Endodermal cell (in vitro differentiated cells): ENCODE results near the gene MYLK2. TPM values are rescaled to one million over a fixed set of nuclear protein-coding genes. Genes with fewer than 3 reads are reported as not detected.

ENCODE experiments used
- DNase-seq: peaks from one replicate; pipeline ENCODE4 v3.0.0-alpha.2; 2017
- H3K27ac ChIP-seq: 2 replicates; pipeline ENCODE4 v1.5.1; 2013; ENCODE audit warnings: mild to moderate bottlenecking, low read depth, low read length, moderate library complexity
- H3K27me3 ChIP-seq: 2 replicates; pipeline ENCODE4 v1.6.1; 2013; ENCODE audit warnings: mild to moderate bottlenecking, low read length, moderate library complexity; ENCODE audit not compliant: insufficient read depth, control insufficient read depth, poor library complexity, severe bottlenecking
- H3K36me3 ChIP-seq: 2 replicates; pipeline ENCODE4 v1.7.0; 2013; ENCODE audit warnings: mild to moderate bottlenecking, low read length, moderate library complexity; ENCODE audit not compliant: control insufficient read depth, insufficient read depth
- H3K4me1 ChIP-seq: one replicate; pipeline ENCODE4 v1.7.0; 2013; ENCODE audit warnings: low read length; ENCODE audit not compliant: control insufficient read depth, insufficient read depth
- H3K4me3 ChIP-seq: 2 replicates; pipeline ENCODE4 v1.5.1; 2013; ENCODE audit warnings: mild to moderate bottlenecking, low read length, moderate library complexity
- H3K9ac ChIP-seq: 2 replicates; pipeline ENCODE4 v1.6.1; 2013; ENCODE audit warnings: mild to moderate bottlenecking, low read length, moderate library complexity; ENCODE audit not compliant: poor library complexity, severe bottlenecking; ENCODE audit errors: extremely low read depth
- H3K9me3 ChIP-seq: 2 replicates; pipeline ENCODE4 v1.6.1; 2013; ENCODE audit warnings: mild to moderate bottlenecking, low read length, moderate library complexity; ENCODE audit not compliant: control insufficient read depth
- H3K27ac Mint-ChIP-seq: 2 replicates; pipeline ENCODE4 v1.8.0; 2020; ENCODE audit warnings: mixed read lengths
- H3K27me3 Mint-ChIP-seq: 2 replicates; pipeline ENCODE4 v1.8.0; 2021; ENCODE audit warnings: mild to moderate bottlenecking, mixed read lengths; ENCODE audit not compliant: insufficient read depth
- H3K36me3 Mint-ChIP-seq: 2 replicates; pipeline ENCODE4 v1.8.0; 2020; ENCODE audit warnings: low read depth, mixed read lengths
- H3K4me1 Mint-ChIP-seq: 2 replicates; pipeline ENCODE4 v1.8.0; 2020; ENCODE audit warnings: mixed read lengths
- H3K4me3 Mint-ChIP-seq: 2 replicates; pipeline ENCODE4 v1.8.0; 2020; ENCODE audit warnings: mild to moderate bottlenecking, moderate library complexity, mixed read lengths
- H3K9me3 Mint-ChIP-seq: 2 replicates; pipeline ENCODE4 v1.8.0; 2020; ENCODE audit warnings: mild to moderate bottlenecking, mixed read lengths
- WGBS, 2 experiments: methylation state at CpG; one replicate each; pipeline versions ENCODE4 v1.1.5 to v1.1.7; 2013; ENCODE audit warnings: missing lambda C conversion rate in 2 of 2, mixed read lengths in 1 of 2; ENCODE audit not compliant: insufficient coverage in 1 of 2, insufficient read length in 1 of 2; 5-methylcytosine and 5-hydroxymethylcytosine counted together
- total RNA-seq, 2 donors: library from RNA; stranded (reverse); fragmentation: NEBNext Ultra II Directional in 1 of 2; extraction: Animal tissue kit (Norgen Biotek cat#: 25700) in 1 of 2; gene quantifications; 2 replicates in 1 of 2; 3 replicates in 1 of 2; pipeline ENCODE4 v1.2.1, GENCODE V29; 2021
- TF ChIP-seq, protein P1 (sequence below): fragments of 200-600 bp; sonication (generic); conservative IDR thresholded peaks from 2 replicates; pipeline ENCODE4 v1.5.0; 2021; ENCODE audit warnings: antibody characterized with exemption, mild to moderate bottlenecking

MYLK2 gene
- total RNA-seq, 2 donors from 2014 or later, result 0.20 to 0.29 TPM

DNA sequence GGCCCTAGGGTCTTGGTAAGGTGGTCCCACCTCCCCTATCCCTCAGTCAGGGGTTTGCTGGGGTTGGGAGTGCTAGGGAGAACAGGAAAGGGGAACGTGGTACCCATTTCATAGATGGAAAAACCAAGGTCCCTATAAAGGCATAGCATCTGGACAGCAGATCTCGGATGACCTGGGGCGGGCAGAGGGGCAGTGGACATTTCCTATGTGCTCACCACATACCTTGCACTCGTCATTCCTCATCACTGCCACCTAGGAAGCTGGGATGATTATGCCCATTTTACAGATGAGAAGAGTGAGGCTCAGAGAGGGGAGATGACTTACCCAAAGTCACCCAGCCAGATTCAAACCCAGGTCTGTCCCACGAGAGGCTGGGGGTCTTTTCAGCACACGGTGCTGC is 12.1 kb downstream of the MYLK2 start:
- Mint-ChIP-seq H3K27me3 (no peaks in the 10 kb centered on the region), H3K27ac (no peak overlapping the region), H3K9me3 (no peaks in the 10 kb centered on the region), H3K4me1 (peaks cover 3% of the 10 kb centered on the region), H3K4me3 (no peak overlapping the region), H3K36me3 (no peaks in the 10 kb centered on the region)
- TF ChIP-seq, protein P1, sequence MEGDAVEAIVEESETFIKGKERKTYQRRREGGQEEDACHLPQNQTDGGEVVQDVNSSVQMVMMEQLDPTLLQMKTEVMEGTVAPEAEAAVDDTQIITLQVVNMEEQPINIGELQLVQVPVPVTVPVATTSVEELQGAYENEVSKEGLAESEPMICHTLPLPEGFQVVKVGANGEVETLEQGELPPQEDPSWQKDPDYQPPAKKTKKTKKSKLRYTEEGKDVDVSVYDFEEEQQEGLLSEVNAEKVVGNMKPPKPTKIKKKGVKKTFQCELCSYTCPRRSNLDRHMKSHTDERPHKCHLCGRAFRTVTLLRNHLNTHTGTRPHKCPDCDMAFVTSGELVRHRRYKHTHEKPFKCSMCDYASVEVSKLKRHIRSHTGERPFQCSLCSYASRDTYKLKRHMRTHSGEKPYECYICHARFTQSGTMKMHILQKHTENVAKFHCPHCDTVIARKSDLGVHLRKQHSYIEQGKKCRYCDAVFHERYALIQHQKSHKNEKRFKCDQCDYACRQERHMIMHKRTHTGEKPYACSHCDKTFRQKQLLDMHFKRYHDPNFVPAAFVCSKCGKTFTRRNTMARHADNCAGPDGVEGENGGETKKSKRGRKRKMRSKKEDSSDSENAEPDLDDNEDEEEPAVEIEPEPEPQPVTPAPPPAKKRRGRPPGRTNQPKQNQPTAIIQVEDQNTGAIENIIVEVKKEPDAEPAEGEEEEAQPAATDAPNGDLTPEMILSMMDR, result no peak
- peaks cover 3% of the 10 kb centered on the region for H3K4me1 ChIP-seq
- no peaks in the 10 kb centered on the region for H3K36me3 ChIP-seq
- H3K27ac ChIP-seq, result no peak overlapping the region
- no peaks in the 10 kb centered on the region for H3K9me3 ChIP-seq
- no peak for DNase-seq
- no peaks in the 10 kb centered on the region for H3K27me3 ChIP-seq
- WGBS, 2 experiments, result 86 to 100% methylated on average over 2 to 6 of the region's 6 CpGs
- no peak overlapping the region for H3K9ac ChIP-seq
- H3K4me3 ChIP-seq, result no peak overlapping the region

DNA sequence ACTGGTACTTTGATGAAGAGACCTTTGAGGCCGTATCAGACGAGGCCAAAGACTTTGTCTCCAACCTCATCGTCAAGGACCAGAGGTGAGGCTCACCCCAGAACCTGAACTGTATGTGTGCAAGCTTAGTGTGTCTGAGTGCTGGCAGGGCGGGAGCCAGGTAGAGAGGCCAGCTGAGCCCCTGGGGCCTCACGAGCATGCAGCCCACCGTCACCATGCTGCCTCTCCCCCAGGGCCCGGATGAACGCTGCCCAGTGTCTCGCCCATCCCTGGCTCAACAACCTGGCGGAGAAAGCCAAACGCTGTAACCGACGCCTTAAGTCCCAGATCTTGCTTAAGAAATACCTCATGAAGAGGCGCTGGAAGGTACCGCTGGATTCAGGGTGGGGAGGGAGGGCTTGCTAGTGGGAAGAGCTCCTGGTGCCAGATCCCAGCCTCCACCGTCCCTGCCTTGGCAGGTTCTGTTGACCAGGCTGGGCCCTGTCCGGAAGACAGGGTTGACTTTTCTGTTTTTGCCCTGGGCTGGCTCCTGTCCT is 12.7 kb downstream of the MYLK2 start:
- DNase-seq, result no peak
- WGBS, 2 experiments, result 96 to 97% methylated on average over 10 to 17 of the region's 17 CpGs
- Mint-ChIP-seq H3K36me3 (no peaks in the 10 kb centered on the region), H3K4me1 (peaks cover 3% of the 10 kb centered on the region), H3K27me3 (no peaks in the 10 kb centered on the region), H3K9me3 (no peaks in the 10 kb centered on the region), H3K27ac (no peak overlapping the region), H3K4me3 (no peak overlapping the region)
- no peak overlapping the region for H3K4me3 ChIP-seq
- TF ChIP-seq, protein P1, result no peak
- H3K27me3 ChIP-seq, result no peaks in the 10 kb centered on the region
- peaks cover 3% of the 10 kb centered on the region for H3K4me1 ChIP-seq
- no peak overlapping the region for H3K27ac ChIP-seq
- no peaks in the 10 kb centered on the region for H3K36me3 ChIP-seq
- no peaks in the 10 kb centered on the region for H3K9me3 ChIP-seq
- H3K9ac ChIP-seq, result no peak overlapping the region

DNA sequence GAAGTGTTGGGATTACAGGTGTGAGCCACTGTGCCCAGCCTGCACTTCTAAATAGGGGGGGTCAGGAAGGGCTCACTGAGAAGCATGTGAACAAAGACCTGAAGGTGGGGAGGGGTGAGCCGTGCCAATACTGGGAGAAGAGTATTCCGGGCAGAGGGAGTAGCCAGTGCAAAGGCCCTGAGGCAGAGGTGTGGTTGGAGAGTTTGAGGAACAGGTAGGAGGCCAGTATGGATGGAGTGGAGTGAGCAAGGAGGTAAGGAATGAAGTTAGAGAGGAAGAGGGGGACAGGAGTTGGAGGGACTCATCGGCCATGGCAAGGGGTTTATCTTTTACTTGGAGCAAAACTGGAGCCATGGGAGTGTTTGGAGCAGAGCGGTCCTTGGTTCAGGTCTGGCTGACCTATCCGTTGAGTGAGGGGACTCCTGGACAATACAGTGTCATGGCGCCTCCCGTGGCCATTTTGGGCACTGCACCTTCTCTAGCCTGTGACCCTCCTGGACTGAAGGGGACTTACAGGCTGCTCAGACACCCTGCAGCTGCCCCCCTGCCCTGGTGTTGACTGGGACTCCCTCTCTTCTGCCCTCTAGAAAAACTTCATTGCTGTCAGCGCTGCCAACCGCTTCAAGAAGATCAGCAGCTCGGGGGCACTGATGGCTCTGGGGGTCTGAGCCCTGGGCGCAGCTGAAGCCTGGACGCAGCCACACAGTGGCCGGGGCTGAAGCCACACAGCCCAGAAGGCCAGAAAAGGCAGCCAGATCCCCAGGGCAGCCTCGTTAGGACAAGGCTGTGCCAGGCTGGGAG is 14.2 kb downstream of the MYLK2 start:
- Mint-ChIP-seq H3K36me3 (no peaks in the 10 kb centered on the region), H3K9me3 (no peaks in the 10 kb centered on the region), H3K4me1 (peaks cover 9% of the 10 kb centered on the region), H3K27me3 (no peaks in the 10 kb centered on the region), H3K27ac (no peak overlapping the region), H3K4me3 (no peak overlapping the region)
- Histone ChIP-seq H3K4me1 (peaks cover 3% of the 10 kb centered on the region), H3K27me3 (no peaks in the 10 kb centered on the region), H3K9ac (no peak overlapping the region), H3K36me3 (no peaks in the 10 kb centered on the region), H3K9me3 (no peaks in the 10 kb centered on the region), H3K27ac (peak overlapping the region; percentile 77), H3K4me3 (no peak overlapping the region)
- TF ChIP-seq, protein P1, result peak; percentile 99
- WGBS, 2 experiments, result 66 to 69% methylated on average over 12 to 14 of the region's 14 CpGs
- peak; percentile 99 for DNase-seq
